ENCODE measurements around the gene EDRF1.

DNA sequence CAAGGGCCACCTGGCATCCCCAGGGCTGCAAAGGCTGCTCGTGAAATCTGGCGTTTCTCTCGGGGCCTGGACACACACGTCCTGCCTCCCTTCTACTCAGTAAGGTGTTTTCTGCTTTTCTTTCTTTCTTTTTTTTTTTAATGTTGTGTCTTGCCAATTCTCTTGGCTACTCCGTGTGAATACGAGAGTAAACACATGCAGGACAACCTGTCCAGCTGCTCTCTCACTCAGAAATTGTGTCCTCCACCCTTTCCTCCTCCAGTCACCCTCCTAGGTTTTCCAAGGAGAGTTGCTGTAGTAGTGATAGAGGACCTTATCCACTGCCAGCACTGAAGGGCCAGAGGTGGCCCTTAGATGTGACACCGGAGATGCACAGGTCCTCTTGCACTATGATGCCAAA, 35.7 kb upstream of the EDRF1 start:
- TF ChIP-seq, protein P1, sequence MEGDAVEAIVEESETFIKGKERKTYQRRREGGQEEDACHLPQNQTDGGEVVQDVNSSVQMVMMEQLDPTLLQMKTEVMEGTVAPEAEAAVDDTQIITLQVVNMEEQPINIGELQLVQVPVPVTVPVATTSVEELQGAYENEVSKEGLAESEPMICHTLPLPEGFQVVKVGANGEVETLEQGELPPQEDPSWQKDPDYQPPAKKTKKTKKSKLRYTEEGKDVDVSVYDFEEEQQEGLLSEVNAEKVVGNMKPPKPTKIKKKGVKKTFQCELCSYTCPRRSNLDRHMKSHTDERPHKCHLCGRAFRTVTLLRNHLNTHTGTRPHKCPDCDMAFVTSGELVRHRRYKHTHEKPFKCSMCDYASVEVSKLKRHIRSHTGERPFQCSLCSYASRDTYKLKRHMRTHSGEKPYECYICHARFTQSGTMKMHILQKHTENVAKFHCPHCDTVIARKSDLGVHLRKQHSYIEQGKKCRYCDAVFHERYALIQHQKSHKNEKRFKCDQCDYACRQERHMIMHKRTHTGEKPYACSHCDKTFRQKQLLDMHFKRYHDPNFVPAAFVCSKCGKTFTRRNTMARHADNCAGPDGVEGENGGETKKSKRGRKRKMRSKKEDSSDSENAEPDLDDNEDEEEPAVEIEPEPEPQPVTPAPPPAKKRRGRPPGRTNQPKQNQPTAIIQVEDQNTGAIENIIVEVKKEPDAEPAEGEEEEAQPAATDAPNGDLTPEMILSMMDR (optimal IDR thresholded peaks at IDR 0.05 in 1 of 3, IDR thresholded peaks at IDR 0.05 in 1 of 3, conservative IDR thresholded peaks at IDR 0.05 in 1 of 3; ENCODE audit: extremely low read depth in 1 of 3, insufficient read depth in 2 of 3, low read length in 3 of 3): no peak
- no peak for TF ChIP-seq EZH2 (IDR thresholded peaks at IDR 0.05; ENCODE audit: low read length)

Data from keratinocyte (primary cell).